DMS114 treated with DMSO at 0.1 percent for 48 hours (cell line): ENCODE measurements around the gene ULK3.

Source experiments
- DNase-seq: peaks from one replicate; lab custom pipeline; 2025; ENCODE audit not compliant: unreplicated experiment; lab: John Stamatoyannopoulos, UW

The ULK3 gene

DNA sequence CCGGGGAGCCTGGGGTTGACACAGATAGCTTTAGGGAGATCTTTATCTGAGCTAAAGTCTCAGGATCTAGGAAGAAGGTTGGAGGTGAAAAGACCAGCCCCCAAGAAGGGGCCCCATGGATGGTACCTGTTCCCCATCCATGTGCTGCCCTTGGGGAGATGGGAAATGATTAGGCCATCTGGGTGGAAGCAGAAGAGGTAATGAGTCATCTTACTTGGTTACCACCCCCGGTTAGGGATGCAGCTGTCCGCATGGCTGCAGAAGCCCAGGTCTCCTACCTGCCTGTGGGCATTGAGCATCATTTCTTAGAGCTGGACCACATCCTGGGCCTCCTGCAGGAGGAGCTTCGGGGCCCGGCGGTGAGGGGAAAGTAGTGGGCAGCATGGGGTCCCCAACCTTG lies 19.6 kb downstream of the ULK3 start:
- no peak for DNase-seq

GRCh38 chr15:74822233-74822632 lies 20.7 kb downstream of the ULK3 start:
- no peak for DNase-seq

DNA sequence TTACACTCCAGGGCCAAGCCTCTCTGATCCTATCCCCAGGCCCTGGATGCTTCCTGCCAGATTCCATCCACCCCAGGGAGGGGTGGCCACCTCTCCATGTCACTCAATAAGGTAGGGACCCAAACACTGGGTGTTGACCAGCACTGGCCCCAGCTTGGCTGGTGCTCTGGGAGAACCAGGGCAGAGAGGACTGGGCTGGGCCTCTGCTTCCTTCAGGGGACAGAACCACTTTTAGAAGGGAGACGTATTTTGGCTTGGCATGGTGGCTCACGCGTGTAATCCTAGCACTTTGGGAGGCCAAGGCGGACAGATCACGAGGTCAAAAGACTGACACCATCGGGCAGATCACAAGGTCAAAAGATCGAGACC lies 21.2 kb downstream of the ULK3 start:
- no peak for DNase-seq

DNA sequence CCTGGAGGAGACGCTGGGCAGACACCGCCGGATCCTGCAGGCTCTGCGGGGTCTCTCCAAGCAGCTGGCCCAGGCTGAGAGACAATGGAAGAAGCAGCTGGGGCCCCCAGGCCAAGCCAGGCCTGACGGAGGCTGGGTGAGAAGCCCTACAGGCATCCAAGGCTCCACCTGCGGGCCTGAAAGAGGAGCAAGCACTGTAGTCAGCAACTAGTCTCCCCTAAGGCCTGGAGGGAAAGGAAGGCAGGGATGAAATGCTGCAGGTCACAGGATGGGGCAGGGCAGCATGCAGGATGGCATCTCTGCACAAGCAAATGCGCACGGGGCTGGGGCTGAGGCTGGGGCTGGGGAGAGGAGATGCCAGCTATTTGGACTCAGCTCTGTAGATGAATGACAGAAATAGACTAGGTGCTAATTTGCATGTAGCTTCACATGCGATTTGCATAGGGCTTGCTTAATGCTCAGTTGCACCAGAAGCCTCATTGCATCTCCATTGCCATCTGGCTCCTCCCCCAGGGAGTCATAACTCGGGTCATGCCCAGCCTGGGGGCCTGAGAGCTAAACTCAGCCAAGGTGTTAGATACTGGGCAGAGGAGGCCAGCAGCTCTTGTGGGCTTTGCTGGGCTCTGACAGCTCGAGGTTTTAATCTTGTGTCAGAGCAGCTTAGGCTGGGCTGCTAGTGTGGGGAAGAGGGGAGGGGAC lies 21.7 kb downstream of the ULK3 start:
- DNase-seq: no peak

DNA sequence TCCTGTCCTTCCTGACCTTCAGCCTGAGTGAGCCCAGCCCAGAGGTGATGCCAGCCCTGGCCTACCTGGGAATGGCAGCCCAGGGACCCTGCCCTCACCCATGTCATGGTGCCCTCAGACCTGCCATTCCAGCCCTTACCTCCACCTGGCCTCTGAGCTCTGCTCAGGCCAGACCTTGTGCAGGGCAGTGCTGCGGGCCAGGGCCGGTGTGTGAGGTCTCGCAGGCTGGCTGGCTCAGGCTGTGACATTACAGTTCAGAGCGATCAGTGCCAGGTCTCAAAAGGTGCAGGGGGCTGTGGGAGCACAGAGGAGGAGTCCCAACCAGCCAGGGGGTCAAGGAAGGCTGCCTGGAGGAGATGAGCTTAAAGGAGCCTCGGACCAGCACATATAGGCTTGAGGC lies 22.9 kb downstream of the ULK3 start:
- DNase-seq: no peak

DNA sequence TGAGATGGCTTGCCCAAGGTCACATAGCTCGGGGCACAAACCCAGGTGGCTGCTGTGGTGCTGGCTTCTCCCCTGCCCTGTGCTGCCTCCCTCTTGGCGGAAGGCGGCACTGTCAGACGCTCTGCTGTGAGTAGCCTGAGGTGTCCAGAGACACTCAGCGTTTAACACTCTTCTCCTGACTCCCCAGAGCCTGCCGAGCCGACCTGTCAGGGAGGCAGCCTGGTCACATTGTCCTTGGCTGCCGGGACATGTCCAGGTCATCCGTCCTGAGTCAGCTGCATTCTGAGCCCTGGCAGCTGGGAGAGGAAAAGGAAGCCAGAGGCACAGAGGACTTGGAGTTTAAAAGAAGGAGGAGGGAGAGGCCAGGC lies 25.6 kb downstream of the ULK3 start:
- DNase-seq: no peak

DNA sequence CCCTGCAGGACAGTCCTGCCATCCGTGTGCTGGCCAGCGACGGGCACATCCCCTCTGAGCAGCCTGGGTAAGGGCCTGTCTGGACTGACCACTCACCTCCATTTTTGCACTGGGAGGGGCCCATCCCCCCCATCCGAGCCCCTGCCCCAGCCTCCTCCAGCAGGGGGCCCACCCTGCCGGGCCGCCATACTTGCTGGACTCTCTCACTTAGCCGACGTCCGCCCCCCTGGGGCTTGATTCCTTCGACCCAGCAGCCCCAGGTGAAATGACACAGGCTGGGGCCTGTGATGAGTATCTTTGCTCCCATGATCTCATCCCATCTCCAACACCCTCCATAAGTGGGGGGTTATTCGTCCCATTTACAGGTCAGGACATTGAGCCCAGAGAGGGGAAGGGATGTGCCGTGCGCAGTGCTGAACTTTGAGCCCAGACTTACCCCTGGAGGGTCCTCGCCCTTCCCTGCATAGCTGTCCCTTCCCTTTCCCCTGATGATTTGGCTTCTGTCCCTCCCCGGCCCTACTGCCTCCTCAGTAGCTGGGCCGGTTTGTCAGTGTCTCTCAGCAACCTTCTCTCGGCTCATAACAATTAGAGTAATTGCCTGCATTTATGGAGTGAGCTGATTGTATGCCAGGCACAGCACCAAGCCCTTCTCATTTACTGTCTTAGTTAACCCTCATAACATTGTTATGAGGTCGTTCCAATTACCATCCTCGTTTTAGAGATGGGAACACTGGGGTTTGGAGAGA lies 26.2 kb downstream of the ULK3 start:
- DNase-seq: no peak

DNA sequence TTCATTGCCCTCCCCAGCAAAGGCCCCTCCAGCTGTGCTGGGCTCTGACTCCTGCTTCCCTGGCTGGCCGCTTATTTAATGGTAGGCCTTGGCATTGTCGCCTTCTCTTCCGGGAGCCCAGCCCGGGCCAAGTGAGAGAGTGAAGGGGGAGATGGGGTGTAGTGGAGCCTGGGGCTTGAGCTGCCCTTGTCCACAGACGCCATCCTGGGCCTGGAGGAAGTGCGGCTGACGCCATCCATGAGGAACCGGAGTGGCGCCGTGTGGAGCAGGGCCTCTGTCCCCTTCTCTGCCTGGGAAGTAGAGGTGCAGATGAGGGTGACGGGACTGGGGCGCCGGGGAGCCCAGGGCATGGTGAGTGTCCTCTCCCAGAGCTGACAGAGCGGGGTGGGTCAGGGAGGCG lies 27.0 kb downstream of the ULK3 start:
- DNase-seq: no peak

DNA sequence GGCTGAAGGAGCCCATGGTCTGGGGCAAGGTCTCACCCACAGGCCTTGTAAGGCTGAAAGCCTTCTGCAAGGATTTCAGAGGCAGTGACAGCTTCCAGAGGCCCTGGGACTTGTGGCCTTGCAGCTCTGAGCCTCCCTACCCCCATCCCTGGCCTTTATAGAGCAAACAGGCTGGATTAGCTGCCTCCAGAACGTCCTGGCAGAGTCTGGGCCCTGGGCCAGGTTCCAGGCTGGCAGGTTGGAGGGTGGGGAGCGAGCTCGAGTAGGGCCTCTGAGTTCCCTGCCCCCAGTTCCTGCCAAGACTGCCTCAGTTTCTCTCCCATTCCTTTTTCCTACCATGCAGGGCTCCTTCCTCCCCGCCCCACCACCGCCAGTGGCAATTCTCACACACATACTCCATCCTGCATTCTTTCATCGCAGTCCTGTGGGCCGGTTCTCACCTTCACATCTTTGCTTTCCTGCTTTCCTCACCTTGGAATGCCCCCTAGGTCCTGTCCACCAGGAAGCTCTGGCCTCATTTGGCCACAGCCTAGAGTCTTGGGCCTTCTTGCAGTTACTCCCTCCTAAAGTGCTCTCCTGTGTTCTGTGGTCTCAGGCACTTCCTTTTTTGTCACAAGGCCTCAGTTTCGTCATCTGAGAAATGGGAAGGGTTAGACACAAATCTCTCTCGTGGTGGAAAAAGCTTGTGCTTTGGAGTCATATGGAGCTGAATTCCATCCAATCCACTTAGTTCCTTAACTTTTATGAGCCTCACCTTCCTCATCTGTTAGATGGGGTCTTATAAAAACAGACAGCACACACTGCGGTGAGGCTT lies 27.6 kb downstream of the ULK3 start:
- no peak for DNase-seq

- DNase-seq: no peak
These were observed 30.4 kb downstream of the ULK3 start, which contains the start of gene LMAN1L for GRCh38 chr15:74812533-74812932. Gene LMAN1L, plus strand, starts transcription at chr15:74812835. Its CDS starts 20 bp downstream, at chr15:74812855.

DNA sequence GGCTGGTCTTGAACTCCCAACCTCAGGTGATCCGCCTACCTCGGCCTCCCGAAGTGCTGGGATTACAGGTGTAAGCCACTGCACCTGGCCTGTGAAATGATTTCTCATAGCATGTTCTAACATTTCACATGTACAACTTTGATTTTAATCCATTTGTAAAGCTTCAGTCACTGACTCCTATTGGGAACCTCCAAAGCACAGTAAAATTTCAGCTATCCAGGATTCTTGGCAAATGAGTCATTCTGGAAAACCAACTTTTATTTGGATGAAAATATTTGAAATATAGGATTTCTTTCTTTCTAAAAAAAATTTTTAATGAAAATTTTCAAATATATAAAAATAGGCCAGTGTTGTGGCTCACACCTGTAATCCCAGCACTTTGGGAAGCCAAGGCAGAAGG lies 33.0 kb downstream of the ULK3 start:
- no peak for DNase-seq

DNA sequence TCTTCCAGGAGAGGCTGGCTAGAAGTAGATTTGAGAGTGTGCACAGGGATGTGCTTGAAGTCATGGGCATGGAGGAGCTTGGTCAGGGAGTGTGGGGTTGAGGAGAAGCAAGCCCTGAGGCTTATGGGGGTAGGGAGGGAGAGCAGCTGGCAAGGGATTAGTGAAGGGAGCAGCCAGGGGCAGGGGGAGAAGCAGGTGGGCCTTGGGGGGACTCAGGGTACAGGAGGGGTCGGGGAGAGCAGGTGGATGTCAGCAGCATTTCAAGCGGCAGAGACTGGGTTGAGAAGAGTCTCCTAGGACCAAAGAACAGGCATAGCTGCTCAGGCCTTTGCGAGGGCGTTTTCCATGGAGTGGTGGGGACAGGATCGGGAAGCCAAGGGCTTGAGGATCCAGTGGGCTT lies 33.7 kb downstream of the ULK3 start:
- DNase-seq: no peak

- DNase-seq: no peak
These were observed 34.1 kb downstream of the ULK3 start for GRCh38 chr15:74808840-74809229.

GRCh38 chr15:74808078-74808839 lies 34.7 kb downstream of the ULK3 start:
- DNase-seq: no peak

DNA sequence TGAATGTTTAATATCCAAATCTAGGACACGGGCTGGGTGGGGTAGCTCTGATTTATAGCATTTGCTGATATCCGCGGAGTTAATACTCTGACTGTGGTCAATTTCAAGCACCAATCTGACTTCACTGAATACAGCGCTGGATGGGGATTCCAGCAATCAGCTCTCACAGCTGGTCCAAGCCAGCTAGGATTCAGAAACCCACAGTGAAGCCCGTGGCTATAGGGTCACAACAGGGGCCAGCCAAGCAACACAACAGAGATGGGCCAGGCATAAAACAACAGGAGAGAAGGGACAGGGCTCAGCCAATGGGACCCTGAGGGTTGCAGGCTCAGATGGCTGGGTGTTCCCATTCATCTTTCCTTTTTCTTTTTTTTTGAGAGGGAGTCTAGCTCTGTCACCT lies 35.7 kb downstream of the ULK3 start:
- DNase-seq: no peak

GRCh38 chr15:74804935-74805334 lies 38.0 kb downstream of the ULK3 start:
- DNase-seq: no peak

GRCh38 chr15:74802862-74803447 lies 40.0 kb downstream of the ULK3 start:
- no peak for DNase-seq

GRCh38 chr15:74802290-74802689 lies 40.7 kb downstream of the ULK3 start:
- no peak for DNase-seq

DNA sequence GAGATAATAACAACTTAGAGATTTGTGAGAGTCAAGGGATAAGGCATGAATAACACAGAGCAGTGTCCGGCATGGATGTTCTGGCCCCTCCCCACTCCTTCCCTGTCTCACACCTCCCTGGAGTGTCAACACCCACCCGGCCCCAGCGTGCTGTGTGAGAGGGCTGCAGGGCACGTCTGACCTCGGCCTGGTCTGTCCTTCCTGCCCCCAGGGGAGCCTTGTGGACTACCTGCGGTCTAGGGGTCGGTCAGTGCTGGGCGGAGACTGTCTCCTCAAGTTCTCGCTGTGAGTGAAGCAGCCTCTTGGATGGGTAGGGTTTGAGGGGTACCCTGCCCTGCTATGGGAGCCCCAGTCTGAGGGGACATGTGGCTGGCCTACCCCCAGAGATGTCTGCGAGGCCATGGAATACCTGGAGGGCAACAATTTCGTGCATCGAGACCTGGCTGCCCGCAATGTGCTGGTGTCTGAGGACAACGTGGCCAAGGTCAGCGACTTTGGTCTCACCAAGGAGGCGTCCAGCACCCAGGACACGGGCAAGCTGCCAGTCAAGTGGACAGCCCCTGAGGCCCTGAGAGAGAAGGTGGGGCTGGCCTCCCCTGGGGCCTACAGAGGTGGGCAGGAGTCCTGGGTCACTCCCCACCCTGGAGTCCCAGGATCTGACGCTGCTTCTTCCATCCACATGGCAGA lies 41.5 kb downstream of the ULK3 start:
- no peak for DNase-seq

- no peak for DNase-seq
These were observed 42.3 kb downstream of the ULK3 start for GRCh38 chr15:74800559-74801094.
